Measurements from ENCODE around the gene DNPEP.

GRCh38 chr2:219404954-219405353, 17.2 kb upstream of the DNPEP start:
- TF ChIP-seq CTCF (IDR thresholded peaks at IDR 0.05; ENCODE audit: low read length) (no peak), EZH2 (IDR thresholded peaks at IDR 0.05; ENCODE audit: borderline replicate concordance, low read length) (no peak)
